Ramos (cell line): Measurements from ENCODE around the gene CTSA.

Source experiments
- in situ Hi-C: fragments of 300-500 bp; cut with MboI; formaldehyde crosslinking; loops from one replicate; pipeline ENCODE4 v1.14.3; 2022; ENCODE audit warnings: low sequenced_read_pairs; ENCODE audit not compliant: unreplicated experiment

CTSA gene

GRCh38 chr20:45890985-45891983 lies at the start of gene CTSA, which contains the start of gene NEURL2:
TSS of gene CTSA (plus strand) at chr20:45891335. CDS start at chr20:45891569, 234 bp downstream.
TSS of gene NEURL2 (minus strand) at chr20:45891208. CDS start at chr20:45890991, 217 bp downstream.
- in situ Hi-C loops: no loop called here

GRCh38 chr20:45841407-45842129 lies 49.6 kb upstream of the CTSA start:
- in situ Hi-C loops: no loop called here

GRCh38 chr20:45842169-45842812 lies 48.8 kb upstream of the CTSA start:
- in situ Hi-C loops: no loop called here

- in situ Hi-C loops: no loop called here
These were observed 47.6 kb upstream of the CTSA start for GRCh38 chr20:45843506-45843905.

GRCh38 chr20:45845452-45845851 lies 45.7 kb upstream of the CTSA start:
- in situ Hi-C loops: no loop called here

GRCh38 chr20:45848421-45848820 lies 42.7 kb upstream of the CTSA start:
- in situ Hi-C loops: no loop called here

GRCh38 chr20:45848969-45849582 lies 42.1 kb upstream of the CTSA start:
- in situ Hi-C loops: no loop called here

GRCh38 chr20:45850238-45850637 lies 40.9 kb upstream of the CTSA start:
- in situ Hi-C loops: no loop called here

- in situ Hi-C loops: no loop called here
These were observed 40.2 kb upstream of the CTSA start for GRCh38 chr20:45850926-45851325.

GRCh38 chr20:45851501-45851900 lies 39.6 kb upstream of the CTSA start:
- in situ Hi-C loops: no loop called here

- in situ Hi-C loops: no loop called here
These were observed 38.8 kb upstream of the CTSA start for GRCh38 chr20:45852326-45852725.

- in situ Hi-C loops: no loop called here
These were observed 37.7 kb upstream of the CTSA start for GRCh38 chr20:45853484-45853883.

- in situ Hi-C loops: no loop called here
These were observed 33.8 kb upstream of the CTSA start, which contains the start of the genes ACOT8 and ZSWIM3 for GRCh38 chr20:45857114-45857881. TSS of gene ACOT8 (minus strand) at chr20:45857392. CDS start at chr20:45857315, 77 bp downstream. TSS of gene ZSWIM3 (plus strand) at chr20:45857614. CDS start at chr20:45857826, 212 bp downstream.

GRCh38 chr20:45857882-45858216 lies 33.3 kb upstream of the CTSA start:
- in situ Hi-C loops: no loop called here

GRCh38 chr20:45859916-45860315 lies 31.2 kb upstream of the CTSA start:
- in situ Hi-C loops: loop anchor here (10.0 kb wide), 1 partner anchor 65 kb away; no protein-coding TSS in a partner anchor

GRCh38 chr20:45860560-45861220 lies 30.4 kb upstream of the CTSA start:
- in situ Hi-C loops: loop anchor here (10.0 kb wide), 1 partner anchor 64 kb away; no protein-coding TSS in a partner anchor

GRCh38 chr20:45861221-45862075 lies 29.7 kb upstream of the CTSA start:
- in situ Hi-C loops: loop anchor here (10.0 kb wide), 1 partner anchor 63 kb away; no protein-coding TSS in a partner anchor
